HL-60/S4 treated with phorbol 12-myristate 13-acetate at 8.2 ng/mL for 4 days and 3 days (cell line): ENCODE results near the gene NNAT.
"Not testable (repeated sequence)": the region's sequence is repeated elsewhere in the genome, so short reads cannot be mapped to it uniquely, and the experiment has no call there.

ENCODE experiments used
- in situ Hi-C: fragments of 300-500 bp; cut with MboI; formaldehyde crosslinking; loops from 2 replicates; pipeline ENCODE4 v1.15.0; 2022; ENCODE audit warnings: low sequenced_read_pairs

Gene NNAT, protein sequence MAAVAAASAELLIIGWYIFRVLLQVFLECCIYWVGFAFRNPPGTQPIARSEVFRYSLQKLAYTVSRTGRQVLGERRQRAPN

DNA sequence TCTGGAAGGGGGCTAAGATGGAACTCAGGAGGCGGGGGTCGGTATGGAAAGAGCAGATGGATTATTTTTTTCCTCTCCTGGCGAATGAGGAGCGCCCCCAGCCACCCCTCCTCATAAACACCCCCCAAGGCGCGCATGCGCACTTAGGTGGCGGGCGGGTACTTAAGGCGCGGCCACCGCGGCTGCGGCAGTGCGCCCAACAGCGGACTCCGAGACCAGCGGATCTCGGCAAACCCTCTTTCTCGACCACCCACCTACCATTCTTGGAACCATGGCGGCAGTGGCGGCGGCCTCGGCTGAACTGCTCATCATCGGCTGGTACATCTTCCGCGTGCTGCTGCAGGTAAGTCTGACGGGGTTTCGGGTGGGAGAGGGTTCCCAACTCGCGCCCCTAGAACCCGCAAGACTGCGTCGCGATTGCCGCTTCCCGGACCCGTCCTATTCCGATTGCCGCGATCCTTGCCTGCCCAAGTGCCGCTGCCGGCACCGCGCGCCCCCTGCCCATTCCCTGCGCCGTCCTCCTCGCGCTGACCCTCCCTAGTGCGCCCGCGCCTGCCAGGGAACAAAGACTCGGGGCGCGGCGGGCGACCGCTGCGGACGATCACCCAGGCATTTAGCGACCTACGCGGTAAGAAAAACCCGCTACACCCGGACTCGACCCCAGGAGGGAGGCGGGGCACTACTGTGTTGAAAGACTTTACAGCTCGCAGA is at the start of gene NNAT:
Gene NNAT, plus strand, starts transcription at position 190 of the 711 bp plus-strand sequence. Its CDS starts 82 bp downstream, at position 272.
- in situ Hi-C loops: loop anchor here (10.0 kb wide), 1 partner anchor 256 kb away; the partner anchor contains the start of gene GHRH

DNA sequence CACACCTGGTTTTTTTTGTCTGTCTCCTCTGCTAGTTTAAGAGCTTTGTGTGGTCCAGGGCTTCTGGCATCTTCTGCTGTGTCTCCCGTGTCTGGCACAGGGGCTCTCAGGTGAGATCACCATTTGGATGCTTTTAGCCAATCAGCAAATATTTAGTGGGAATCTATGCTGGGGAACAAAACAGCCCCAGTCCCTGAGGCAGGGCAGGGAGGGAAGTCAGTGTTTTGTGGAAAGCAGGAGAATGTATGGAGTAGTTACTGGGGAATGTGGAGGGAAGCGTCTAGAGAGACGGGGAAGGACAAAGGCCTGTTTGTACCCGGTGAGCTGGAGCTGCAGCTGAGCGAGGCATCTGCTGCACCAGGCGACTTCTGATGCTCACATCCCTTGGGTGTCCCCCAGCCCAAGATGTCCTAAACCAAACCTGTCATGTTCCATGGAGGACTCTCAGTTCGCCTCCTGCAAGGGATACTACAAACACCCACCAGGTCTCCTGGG is 49.3 kb upstream of the NNAT start:
- in situ Hi-C loops: no loop called here

DNA sequence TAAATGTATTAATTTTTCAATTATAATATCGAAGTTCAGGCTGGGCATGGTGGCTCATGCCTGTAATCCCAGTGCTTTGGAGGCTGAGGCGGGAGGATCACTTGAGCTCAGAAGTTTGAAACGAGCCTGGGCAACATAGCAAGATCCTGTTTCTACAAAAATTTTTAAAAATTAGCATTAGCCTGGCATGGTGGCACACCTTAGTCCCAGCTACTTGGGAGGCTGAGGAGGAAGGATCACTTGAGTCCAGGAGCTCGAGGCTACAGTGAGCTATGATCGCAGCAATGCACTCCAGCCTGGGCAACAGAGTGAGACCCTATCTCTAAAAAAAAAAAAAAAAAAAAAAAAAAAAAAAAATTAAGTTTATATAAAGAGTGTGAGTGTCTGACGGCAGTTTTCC is 48.6 kb upstream of the NNAT start:
- in situ Hi-C loops: not testable (repeated sequence)

DNA sequence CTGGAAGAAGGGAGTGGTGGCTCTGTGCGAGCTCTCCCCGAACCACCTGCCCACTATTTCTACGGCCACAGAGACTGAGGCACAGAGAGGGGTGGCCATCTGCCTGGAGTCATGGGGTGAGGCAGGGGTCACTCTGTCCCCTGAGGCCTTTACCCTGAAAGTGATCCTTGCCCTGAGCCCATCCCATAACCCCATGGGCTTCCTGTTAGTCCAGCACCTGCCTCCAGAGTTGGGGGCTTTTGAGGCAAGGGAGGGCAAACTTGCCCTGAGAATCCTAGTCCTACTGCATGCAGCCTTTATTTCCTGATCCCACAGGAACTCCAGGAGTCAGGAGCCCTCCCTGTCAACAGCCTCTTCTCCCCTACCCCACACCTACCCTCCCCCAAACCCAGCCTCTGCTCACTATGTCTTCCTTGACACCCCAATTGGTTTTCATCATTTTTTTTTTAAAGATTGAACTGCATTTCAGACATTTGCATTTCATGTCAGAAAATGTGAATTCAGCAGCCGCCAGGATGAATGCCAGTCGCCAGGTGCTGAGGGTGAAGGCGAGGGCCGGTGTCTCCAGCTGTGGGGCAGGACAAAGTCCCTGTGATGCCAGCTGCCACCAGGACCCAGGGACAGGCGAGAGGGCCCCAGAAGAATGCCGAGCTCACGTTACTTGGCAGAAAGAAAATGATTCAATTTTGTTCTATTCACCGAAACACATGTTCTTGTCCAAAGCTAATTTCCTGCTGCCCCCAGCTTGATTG is 47.6 kb upstream of the NNAT start:
- in situ Hi-C loops: no loop called here

DNA sequence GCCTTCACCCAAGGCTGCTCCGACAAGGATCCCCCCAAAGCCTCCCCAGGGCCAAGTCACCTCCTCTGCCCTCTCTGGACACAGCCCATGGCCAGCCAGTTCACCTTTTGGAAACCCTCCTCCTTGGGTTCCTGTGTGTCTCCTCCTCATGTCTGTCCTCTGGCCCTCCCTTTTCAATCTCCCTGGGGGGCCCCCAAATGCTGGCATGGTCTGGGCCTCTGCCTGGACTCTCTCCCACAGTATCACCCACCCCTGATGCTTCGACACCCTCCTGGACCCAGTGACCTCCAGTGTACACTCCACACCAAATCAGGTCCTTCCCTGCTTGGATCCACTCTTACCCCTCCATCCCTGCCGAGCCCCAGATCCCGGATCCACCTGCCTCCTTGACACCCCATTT is 46.7 kb upstream of the NNAT start:
- in situ Hi-C loops: no loop called here

DNA sequence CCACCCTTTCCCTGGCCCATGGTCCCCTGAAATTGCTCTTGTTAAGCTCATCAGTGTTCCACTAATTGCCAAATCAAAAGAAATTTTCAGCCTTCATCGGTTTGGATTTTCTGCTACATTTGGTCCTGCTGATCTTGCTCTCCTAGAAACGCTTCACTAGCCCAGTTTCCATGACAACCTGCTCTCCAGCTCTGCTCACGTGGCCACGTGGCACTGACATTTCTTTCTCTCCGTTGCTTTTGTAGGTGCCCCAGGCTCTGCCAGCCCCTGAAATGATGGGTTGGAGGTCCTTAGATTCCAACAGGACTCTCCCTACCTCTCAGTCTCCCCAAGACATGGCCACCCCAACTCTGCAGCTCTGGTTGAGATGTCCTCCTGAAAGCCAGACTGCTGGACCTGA is 45.8 kb upstream of the NNAT start:
- in situ Hi-C loops: no loop called here

DNA sequence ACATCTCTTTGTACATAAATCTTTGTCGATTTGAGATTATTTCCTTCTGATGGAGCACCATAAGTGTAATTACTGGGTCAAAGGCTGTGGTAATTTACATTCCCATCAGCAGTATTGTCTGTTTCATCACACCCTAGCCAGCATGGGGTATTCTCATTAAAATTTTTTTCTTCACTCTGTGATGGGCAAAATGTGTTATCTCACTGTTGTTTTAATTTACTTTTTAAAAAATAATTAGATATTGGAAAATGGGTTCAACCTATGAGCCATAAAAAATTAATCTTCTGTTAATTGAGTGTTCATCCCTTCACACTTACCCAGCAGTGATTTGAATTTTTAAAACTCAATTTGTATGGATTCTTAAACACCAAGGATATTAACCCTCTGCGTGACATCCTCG is 44.0 kb upstream of the NNAT start:
- in situ Hi-C loops: no loop called here

DNA sequence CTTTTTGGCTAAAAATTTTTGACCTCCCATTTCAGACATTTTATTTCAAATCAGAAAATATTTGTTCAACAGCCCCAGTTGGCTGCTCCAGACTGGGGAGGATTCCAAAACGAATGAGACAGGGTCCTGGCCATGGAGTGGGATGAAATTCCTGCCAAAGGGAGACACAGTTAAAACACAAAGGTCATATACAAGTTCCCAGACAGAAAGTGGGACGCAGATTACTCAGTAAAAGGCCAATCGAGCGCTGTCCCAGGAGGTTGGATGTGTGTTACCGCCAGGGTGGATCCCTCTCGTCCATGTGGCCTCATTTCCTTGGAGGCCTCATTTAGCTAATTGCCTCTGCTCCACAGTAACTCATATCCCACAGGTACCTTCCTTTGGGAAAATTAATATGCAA is 41.8 kb upstream of the NNAT start:
- in situ Hi-C loops: no loop called here

DNA sequence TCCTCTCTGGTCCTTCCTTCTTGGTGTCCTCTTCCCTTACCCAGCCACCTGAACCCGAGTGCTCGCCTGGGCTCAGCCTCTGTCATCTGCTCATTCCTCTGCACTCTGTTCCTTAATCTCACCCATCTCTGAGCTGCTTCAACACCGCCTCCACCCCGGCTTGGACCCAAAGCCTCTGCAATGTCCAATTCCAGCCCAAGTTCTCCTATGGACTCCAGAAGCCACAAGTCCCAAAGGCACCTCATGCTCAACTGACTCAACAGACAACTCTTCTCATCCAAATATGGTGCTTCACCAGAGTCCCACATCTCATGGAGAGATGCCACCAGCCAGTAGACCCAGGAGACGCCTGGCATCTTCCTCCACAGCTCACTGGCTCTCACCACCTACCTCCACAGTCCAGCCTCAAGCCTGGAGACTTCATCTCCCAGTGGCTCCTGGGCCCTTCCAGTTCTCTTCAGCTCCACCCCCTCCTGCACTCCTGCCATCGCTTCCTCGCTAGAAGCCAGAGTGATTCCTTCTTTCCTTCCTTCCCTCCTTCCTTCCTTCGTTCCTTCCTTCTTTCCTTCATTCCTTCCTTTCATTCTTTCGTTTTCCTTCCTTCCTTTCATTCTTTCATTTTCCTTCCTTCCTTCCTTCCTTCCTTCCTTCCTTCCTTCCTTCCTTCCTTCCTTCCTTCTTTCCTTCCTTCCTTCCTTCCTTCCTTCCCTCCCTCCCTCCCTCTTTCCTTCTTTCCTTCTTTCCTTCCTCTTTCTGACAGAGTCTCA is 40.9 kb upstream of the NNAT start:
- in situ Hi-C loops: no loop called here

DNA sequence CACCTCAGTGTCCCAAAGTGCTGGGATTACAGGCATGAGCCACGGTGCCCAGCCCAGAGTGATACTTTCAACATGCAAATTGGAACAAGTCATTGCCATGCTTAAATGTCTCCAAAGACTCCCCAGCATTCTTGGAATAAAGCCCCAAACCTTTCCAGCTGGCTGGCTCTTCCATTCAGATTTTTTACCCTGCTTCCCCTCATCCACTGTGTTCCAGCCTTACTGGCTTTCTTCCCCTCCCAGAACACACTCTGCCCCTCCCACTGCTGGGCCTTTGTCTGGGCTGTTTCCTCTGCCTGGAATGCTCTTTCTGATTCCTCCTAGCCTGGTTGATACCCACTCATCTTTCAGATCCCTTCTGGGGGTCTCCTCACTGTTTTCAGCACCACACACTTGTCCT is 40.1 kb upstream of the NNAT start:
- in situ Hi-C loops: no loop called here

DNA sequence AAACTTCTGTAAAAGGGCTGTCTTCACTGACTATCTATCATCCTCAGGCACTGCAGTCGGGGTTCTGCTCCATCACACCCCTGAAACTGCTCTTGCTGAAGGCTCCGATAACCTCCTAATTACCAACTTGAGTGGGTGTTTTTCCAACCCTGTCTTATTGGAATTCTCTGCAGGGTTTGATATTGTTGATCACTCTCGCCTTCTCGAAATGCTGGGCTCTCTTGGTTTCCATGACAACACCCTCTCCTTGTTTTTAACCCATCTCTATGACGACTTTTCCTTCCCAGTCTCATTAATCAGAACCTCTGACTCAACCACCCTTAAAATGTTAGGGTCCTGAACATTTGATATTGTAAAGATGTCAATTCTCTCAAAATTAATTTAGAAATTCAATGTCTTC is 39.4 kb upstream of the NNAT start:
- in situ Hi-C loops: no loop called here

DNA sequence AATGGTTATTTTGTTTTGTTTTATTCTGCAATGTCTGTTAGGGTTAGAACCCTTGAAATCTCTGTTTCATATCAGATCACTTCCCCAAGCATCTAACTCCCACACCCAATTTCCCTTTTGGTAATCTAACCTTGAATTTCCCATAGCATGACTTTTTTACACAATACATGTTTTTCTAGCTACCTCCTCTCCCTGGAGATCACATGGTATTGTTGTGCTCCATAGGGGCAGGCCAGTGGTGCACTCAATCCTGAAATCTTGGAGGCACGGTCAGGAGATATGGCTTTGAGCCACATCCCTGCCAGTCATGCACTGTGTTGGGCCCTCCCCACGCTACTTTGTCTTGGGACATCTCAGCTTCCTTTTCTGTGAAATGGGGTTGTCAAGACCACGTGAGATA is 36.7 kb upstream of the NNAT start:
- in situ Hi-C loops: no loop called here

DNA sequence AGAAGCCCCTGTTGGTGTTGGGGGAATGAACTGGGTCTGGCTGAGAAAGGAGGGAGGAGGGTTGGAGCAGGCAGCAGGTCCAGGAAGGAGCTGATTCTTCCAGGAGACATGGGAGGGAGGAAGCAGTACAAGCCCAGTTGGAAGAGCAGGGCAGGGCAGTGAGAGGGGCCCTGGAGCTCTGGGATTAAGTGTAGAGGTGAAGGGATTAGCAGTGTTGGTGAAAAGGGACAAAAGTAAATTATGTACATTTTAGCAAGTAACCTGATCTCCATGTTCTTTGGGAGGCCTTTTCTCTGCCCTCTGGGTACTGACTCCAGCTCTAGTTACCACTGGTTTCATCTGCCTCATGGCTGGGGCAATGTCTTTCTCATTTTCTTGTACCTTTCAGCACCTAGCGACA is 34.8 kb upstream of the NNAT start:
- in situ Hi-C loops: not testable (repeated sequence)

DNA sequence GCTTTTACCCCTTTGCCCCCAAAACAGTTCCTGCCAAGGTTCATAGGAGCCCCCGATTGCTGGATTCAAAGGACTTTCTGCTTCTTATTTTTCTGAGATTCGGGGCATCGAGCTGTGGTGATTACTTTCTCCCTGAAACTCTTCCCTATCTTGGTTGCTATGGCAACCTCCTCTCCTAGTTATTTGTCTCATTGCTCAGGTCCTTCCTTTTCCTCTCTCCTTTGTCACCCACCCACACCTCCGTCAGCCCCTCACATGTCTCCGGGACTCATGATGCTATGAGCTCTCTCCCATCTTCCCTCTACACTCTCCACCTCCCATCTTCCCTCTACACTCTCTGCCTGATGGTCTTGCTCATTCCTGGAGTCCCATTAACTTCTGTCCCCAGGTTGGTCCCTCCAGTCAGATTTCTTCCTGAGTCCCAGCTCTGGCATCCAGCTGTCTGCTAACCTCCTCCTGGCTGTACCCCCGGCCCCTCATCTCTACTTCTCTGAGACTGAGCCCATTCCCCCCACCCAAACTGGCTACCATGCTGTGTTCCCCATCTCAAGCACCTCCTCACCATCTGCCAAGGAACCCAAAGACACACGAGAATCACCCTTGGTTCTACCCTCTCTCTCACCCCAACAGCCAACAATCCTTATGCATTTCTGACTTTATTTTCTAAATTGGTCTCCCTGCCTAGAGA is 30.2 kb upstream of the NNAT start:
- in situ Hi-C loops: no loop called here

DNA sequence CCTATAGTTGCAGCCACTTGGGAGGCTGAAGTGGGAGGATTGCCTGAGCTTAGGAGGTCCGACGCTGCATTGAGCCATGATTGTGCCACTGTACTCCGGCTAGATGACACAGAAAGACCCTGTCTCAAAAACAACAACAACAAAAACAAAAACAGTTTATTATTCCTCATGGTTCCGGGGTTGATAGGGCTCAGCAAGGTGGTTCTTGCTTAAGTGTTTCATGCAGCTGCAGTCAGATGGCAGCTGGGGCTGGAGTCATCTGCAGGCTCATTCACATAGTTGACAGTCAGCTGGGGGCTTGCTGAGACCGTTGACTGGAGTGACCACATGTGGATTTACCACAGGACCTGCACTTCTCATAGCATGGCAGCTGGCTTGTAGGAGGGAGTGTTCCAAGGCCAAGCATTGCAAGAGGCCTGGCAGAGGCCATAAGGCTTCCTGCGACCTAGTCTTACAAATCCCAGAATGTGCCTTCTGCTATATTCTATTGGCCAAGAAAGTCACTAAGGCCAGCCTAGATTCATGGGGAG is 28.9 kb upstream of the NNAT start:
- in situ Hi-C loops: no loop called here

DNA sequence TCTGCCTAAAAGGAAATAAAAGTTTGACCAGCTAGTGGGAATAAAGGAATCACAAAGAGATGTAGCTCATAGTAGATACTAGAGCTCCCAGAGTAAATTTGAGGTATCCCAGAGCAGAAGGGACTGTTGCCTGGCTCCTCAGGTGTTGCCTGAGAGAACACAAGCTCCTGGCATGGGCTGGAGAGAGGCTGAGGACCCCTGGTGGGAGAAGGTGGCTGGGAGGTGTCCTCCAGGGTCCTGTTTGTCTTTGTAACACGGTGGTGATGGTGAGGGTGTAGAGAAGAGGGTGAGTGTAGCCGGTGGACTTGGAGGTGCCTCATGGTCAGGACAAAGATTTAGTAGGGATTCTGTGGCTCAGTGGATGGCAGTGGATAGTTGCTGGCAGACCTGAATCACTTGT is 28.1 kb upstream of the NNAT start:
- in situ Hi-C loops: no loop called here

DNA sequence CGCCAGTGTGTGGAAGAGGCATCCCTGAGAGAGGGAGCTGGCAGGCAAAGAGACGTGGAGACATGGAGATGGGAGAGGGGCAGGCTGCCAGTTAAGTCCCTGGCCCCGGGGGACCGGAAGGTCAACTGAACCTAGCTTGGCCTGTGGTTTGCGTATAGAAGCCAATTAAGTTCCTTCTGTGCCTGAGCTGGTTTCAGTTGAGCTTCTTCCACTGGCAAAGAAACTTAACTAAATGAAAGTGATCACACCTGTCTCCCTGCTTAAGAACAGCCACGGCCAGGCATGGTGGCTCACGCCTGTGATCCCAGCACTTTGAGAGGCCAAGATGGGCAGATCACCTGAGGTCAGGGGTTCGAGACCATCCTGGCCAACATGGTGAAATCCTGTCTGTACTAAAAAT is 26.7 kb upstream of the NNAT start:
- in situ Hi-C loops: no loop called here

DNA sequence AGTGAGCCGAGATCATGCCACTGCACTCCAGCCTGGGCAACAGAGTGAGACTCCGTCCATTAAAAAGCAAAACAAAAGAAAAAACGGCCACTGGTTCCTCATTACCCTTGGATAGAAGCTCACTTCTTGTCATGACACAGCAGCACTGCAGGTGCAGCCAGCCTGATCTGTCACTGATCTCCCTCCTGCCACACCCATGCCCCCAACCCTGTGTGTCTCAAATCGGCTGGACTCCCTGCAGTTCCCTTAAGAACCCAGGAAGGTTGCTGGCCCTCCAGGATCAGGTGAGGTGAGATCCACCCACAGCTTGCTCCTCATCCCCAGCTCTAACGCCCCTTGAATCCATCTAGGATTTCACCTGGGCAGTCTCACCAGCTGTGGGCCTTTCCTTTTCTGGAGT is 26.3 kb upstream of the NNAT start:
- in situ Hi-C loops: no loop called here

DNA sequence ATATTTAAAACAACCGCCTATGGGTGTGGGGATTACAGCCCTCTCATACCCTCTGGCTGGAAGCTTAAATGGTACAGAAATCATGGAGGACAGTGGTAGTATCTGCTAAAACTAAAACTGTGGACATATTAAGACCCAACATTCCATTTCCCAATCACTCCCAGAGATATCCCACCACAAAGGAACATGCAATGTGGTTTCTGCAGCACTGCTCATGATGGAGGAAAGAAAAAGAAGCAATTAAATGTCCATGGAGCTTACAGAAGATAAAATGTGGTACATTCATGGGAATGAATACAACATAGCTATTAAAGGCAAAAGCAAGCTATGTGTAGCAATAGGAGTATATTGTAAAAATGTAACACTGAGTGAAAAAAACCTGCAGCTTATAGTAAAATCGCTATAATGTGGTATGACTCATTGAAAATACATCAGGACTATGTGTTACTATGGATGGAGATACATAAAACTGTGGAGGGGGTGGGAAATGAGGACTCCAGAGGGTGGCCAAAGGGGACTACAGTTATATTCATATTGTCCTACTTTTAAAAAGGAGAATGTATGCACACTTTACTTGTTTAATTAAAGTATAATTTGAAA is 22.9 kb upstream of the NNAT start:
- in situ Hi-C loops: no loop called here

DNA sequence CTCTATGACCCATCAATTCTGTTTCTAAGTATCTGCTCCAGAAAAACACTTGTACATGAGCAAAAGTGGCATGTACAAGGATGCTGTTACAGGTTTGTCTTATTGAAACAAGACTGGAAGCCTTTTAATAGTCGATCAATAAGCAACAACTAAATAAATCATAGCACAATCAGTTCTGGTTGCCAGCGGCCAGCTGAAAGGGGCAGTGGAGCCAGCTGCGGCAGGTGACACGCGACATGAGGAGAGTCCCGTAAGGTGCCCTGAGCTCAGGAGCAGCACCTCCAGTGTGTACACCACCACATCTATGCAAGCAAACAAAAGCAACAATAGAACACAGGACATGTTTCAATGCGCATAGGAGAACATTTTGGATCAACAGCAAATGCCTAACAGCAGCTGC is 20.7 kb upstream of the NNAT start:
- in situ Hi-C loops: no loop called here
